HepG2 (cell line): ENCODE measurements around the gene DCAF7. TPM values are rescaled to one million over a fixed set of nuclear protein-coding genes. Genes with fewer than 3 reads are reported as not detected.

Source experiments
- ARHGAP35 ChIP-seq: sonication (generic); formaldehyde crosslinking; IDR thresholded peaks from 2 replicates; pipeline ENCODE4 v1.9.0; 2022; ENCODE audit warnings: mild to moderate bottlenecking, inconsistent platforms, moderate library complexity, missing genetic modification reagents, borderline replicate concordance
- ARID4A ChIP-seq: sonication (generic); formaldehyde crosslinking; IDR thresholded peaks from 2 replicates; pipeline ENCODE4 v1.5.0; 2020; ENCODE audit warnings: mild to moderate bottlenecking, missing genetic modification reagents, borderline replicate concordance
- ELF1 ChIP-seq: sonication (generic); formaldehyde crosslinking; IDR thresholded peaks from 2 replicates; pipeline ENCODE4 v1.4.0; 2020; ENCODE audit warnings: missing genetic modification reagents
- KDM3A ChIP-seq: IDR thresholded peaks from 2 replicates; pipeline ENCODE4 v1.6.1; 2018; ENCODE audit warnings: low read depth, missing compliant biosample characterization
- MED1 ChIP-seq: sonication (generic); formaldehyde crosslinking; IDR thresholded peaks from 2 replicates; pipeline ENCODE4 v1.4.0; 2020; ENCODE audit warnings: missing genetic modification reagents
- NBN ChIP-seq: fragments of 450-650 bp; conservative IDR thresholded peaks from 2 replicates; pipeline ENCODE4 v1.6.1; 2017
- TEAD3 ChIP-seq: optimal IDR thresholded peaks from 2 replicates; pipeline ENCODE3; 2016; ENCODE audit warnings: borderline replicate concordance
- ZBTB2 ChIP-seq: sonication (generic); formaldehyde crosslinking; IDR thresholded peaks from 2 replicates; pipeline ENCODE4 v1.8.0; 2022; ENCODE audit warnings: low read depth, missing genetic modification reagents
- ZBTB38 ChIP-seq: sonication (generic); formaldehyde crosslinking; IDR thresholded peaks from 2 replicates; pipeline ENCODE4 v1.5.1; 2020; ENCODE audit warnings: mild to moderate bottlenecking, missing genetic modification reagents
- ZKSCAN5 ChIP-seq: sonication (generic); formaldehyde crosslinking; IDR thresholded peaks from 2 replicates; pipeline ENCODE4 v1.5.1; 2020; ENCODE audit warnings: mild to moderate bottlenecking, missing genetic modification reagents
- ZNF138 ChIP-seq: sonication (generic); formaldehyde crosslinking; IDR thresholded peaks from 2 replicates; pipeline ENCODE4 v1.5.0; 2020; ENCODE audit warnings: mild to moderate bottlenecking, low read depth, missing genetic modification reagents
- ZNF333 ChIP-seq: sonication (generic); formaldehyde crosslinking; IDR thresholded peaks from 2 replicates; pipeline ENCODE4 v1.4.0; 2020; ENCODE audit warnings: mild to moderate bottlenecking, missing genetic modification reagents, borderline replicate concordance
- ZNF382 ChIP-seq: sonication (generic); formaldehyde crosslinking; IDR thresholded peaks from 2 replicates; pipeline ENCODE4 v1.5.0; 2020; ENCODE audit warnings: missing genetic modification reagents, mild to moderate bottlenecking, borderline replicate concordance
- ZNF574 ChIP-seq: sonication (generic); formaldehyde crosslinking; IDR thresholded peaks from 2 replicates; pipeline ENCODE4 v1.4.0; 2020; ENCODE audit warnings: missing genetic modification reagents
- ZNF766 ChIP-seq: sonication (generic); formaldehyde crosslinking; IDR thresholded peaks from 2 replicates; pipeline ENCODE4 v1.5.0; 2020; ENCODE audit warnings: missing genetic modification reagents, borderline replicate concordance
- ZNF792 ChIP-seq: IDR thresholded peaks from 2 replicates; pipeline ENCODE4 v1.6.1; 2016
- ZNF891 ChIP-seq: sonication (generic); formaldehyde crosslinking; IDR thresholded peaks from 2 replicates; pipeline ENCODE4 v1.5.0; 2020; ENCODE audit warnings: mild to moderate bottlenecking, missing genetic modification reagents
- ZSCAN21 ChIP-seq: sonication (generic); formaldehyde crosslinking; IDR thresholded peaks from 2 replicates; pipeline ENCODE4 v1.8.0; 2022; ENCODE audit warnings: mild to moderate bottlenecking, missing genetic modification reagents, moderate library complexity, borderline replicate concordance
- ZSCAN25 ChIP-seq: sonication (generic); formaldehyde crosslinking; IDR thresholded peaks from 2 replicates; pipeline ENCODE4 v1.8.0; 2022; ENCODE audit warnings: mild to moderate bottlenecking, missing genetic modification reagents
- polyA plus RNA-seq, 8 experiments: library from polyadenylated mRNA; depleted of rRNA in 3 of 8; stranded (reverse) in 7 of 8; unstranded in 1 of 8; fragments of >200 nt; fragmentation: Illumina TruSeq in 4 of 8; extraction: Trizol in 4 of 8; gene quantifications; 2 replicates each; pipeline versions ENCODE4 v1.2.1 to v1.2.3, GENCODE V29; 2011 to 2016; ENCODE audit warnings: low read depth in 4 of 8, missing spikeins in 1 of 8, mixed read lengths in 1 of 8; ENCODE audit not compliant: insufficient read depth in 1 of 8
- total RNA-seq, 5 experiments: library from RNA; depleted of rRNA; stranded (reverse); fragments of >200 nt; fragmentation: Illumina TruSeq; extraction: Trizol; gene quantifications; 2 replicates each; pipeline ENCODE4 v1.2.3, GENCODE V29; 2016; ENCODE audit warnings: low read depth in 1 of 5
- TF ChIP-seq, protein P1 (sequence below): sonication (generic); formaldehyde crosslinking; IDR thresholded peaks from 2 replicates; pipeline ENCODE4 v1.4.0; 2020; ENCODE audit warnings: mild to moderate bottlenecking, missing genetic modification reagents
- TF ChIP-seq, protein P2 (sequence below): IDR thresholded peaks from 2 replicates; pipeline ENCODE4 v1.6.1; 2016; ENCODE audit warnings: mild to moderate bottlenecking

Gene DCAF7
- total and polyA plus RNA-seq, 2 of the 13 experiments (the other 11 are each of a cell fraction or from before 2014, with no cell fraction given), result 55.2 to 73.4 TPM

DNA sequence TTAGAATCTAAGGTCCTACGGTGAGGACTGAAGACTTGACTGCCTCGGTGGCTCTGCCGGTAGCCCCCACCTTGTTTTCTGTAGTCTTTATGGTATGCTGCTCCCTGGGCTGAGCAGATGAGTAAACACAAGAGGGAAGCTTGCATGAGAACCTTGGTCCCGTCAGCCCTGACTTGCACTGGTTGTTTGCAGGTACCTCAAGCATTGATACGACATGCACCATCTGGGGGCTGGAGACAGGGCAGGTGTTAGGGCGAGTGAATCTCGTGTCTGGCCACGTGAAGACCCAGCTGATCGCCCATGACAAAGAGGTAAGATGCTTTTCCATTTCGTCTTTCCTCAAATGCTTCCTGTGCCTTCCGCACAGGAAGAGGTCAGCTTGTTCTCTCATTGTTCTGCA, 29.4 kb downstream of the DCAF7 start (continued):
- no peak for TF ChIP-seq ELF1 (CRISPR knock-in tag)
- TF ChIP-seq, protein P1, sequence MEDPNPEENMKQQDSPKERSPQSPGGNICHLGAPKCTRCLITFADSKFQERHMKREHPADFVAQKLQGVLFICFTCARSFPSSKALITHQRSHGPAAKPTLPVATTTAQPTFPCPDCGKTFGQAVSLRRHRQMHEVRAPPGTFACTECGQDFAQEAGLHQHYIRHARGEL (CRISPR knock-in tag), result no peak
- TF ChIP-seq, protein P2, sequence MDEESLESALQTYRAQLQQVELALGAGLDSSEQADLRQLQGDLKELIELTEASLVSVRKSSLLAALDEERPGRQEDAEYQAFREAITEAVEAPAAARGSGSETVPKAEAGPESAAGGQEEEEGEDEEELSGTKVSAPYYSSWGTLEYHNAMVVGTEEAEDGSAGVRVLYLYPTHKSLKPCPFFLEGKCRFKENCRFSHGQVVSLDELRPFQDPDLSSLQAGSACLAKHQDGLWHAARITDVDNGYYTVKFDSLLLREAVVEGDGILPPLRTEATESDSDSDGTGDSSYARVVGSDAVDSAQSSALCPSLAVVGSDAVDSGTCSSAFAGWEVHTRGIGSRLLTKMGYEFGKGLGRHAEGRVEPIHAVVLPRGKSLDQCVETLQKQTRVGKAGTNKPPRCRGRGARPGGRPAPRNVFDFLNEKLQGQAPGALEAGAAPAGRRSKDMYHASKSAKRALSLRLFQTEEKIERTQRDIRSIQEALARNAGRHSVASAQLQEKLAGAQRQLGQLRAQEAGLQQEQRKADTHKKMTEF (CRISPR knock-in tag), result no peak
- TF ChIP-seq ZNF333 (CRISPR knock-in tag), result no peak
- no peak for TF ChIP-seq ZKSCAN5
- no peak; the same call in 1 of the 2 replicates for TF ChIP-seq ZNF766
- TF ChIP-seq ZNF792, result peak; percentile 74; the same call in 1 of the 2 replicates
- no peak for TF ChIP-seq KDM3A (CRISPR knock-in tag)
- TF ChIP-seq ZBTB38 (CRISPR knock-in tag), result no peak
- no peak for TF ChIP-seq ZNF382
- TF ChIP-seq ZSCAN25 (CRISPR knock-in tag), result peak; percentile 68; the same call in 1 of the 2 replicates
- TF ChIP-seq ZNF138, result no peak
- no peak for TF ChIP-seq ZBTB2 (CRISPR knock-in tag)
- peak; percentile 79; the same call in 1 of the 2 replicates for TF ChIP-seq ARID4A (CRISPR knock-in tag)
- peak; percentile 92 for TF ChIP-seq TEAD3 (CRISPR knock-in tag)
- TF ChIP-seq NBN, result no peak
- TF ChIP-seq ARHGAP35 (CRISPR knock-in tag), result 0 out of 2 replicates have a peak, but pooled peaks have one; percentile 67
- peak; percentile 50; the same call in 1 of the 2 replicates for TF ChIP-seq ZSCAN21 (CRISPR knock-in tag)
- no peak for TF ChIP-seq ZNF891 (CRISPR knock-in tag)
- TF ChIP-seq ZNF574 (CRISPR knock-in tag), result peak; percentile 78
- TF ChIP-seq MED1, result no peak
